ENCODE data around the gene GPR141.
A peak's percentile ranks its signal among the peaks of the same experiment; 100 is the strongest.

GPR141 gene

GRCh38 chr7:37669818-37670217 is 13.7 kb upstream of the GPR141 start:
- H3K9me2 ChIP-seq (replicated peaks; ENCODE audit: insufficient read depth, low read length) = no peaks in the 10 kb centered on the region

DNA sequence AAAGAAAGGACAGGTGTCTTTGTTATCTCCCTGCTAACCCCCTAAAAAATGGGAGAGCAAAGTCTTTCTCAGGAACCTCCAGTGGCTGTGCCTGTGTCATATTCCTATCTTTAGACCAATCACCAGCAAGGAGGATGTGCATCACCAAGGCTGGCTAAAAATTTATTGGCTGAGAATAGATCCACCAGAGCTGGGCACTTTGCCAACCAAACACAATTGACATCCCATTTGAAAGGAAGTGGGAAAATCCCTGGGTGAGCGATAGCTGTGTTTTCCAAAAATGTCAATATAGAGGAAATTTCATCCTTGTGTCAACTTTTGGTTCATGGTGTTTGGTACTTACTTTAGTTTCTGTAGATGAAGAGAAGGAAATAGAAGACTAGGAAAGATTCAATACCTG is 13.1 kb upstream of the GPR141 start:
- Histone ChIP-seq H3K9me3 (replicated peaks; ENCODE audit: insufficient read depth, low read length) (no peaks in the 10 kb centered on the region), H3K36me3 (replicated peaks; ENCODE audit: insufficient read depth, low read length) (no peaks in the 10 kb centered on the region), H3K9ac (ENCODE audit: low read length) (no peak overlapping the region), H3K4me2 (ENCODE audit: low read depth, low read length) (no peak overlapping the region), H2AFZ (ENCODE audit: low read length) (no peak overlapping the region), H3K4me1 (ENCODE audit: low read length) (no peaks in the 10 kb centered on the region), H3K4me3 (ENCODE audit: low read length) (no peak overlapping the region), H3K27ac (ENCODE audit: low read length) (no peak overlapping the region), H3K27me3 (replicated peaks; ENCODE audit: insufficient read depth, low read length) (no peaks in the 10 kb centered on the region), H3K79me2 (ENCODE audit: low read length) (no peaks in the 10 kb centered on the region), H3F3A (ENCODE audit: insufficient read depth, low read length) (no peaks in the 10 kb centered on the region), H3K9me2 (replicated peaks; ENCODE audit: insufficient read depth, low read length) (no peaks in the 10 kb centered on the region), H4K20me1 (ENCODE audit: insufficient read depth, low read length) (no peaks in the 10 kb centered on the region)
- TF ChIP-seq EZH2phosphoT487 (IDR thresholded peaks at IDR 0.05; ENCODE audit: low read length) (no peak), CTCF (IDR thresholded peaks at IDR 0.05; ENCODE audit: low read length) (no peak), EZH2 (optimal IDR thresholded peaks at IDR 0.05; ENCODE audit: low read depth, low read length) (no peak)
- no peak for DNase-seq

More at GRCh38 chr7:37669818-37670217, 13.7 kb upstream of the GPR141 start:
- Histone ChIP-seq H3K79me2 (ENCODE audit: low read length) (no peaks in the 10 kb centered on the region), H2AFZ (ENCODE audit: low read length) (no peak overlapping the region), H3K9ac (ENCODE audit: low read length) (no peak overlapping the region), H3K4me3 (ENCODE audit: low read length) (no peak overlapping the region), H3F3A (ENCODE audit: insufficient read depth, low read length) (no peaks in the 10 kb centered on the region), H4K20me1 (ENCODE audit: insufficient read depth, low read length) (no peaks in the 10 kb centered on the region), H3K36me3 (replicated peaks; ENCODE audit: insufficient read depth, low read length) (no peaks in the 10 kb centered on the region), H3K9me3 (replicated peaks; ENCODE audit: insufficient read depth, low read length) (no peaks in the 10 kb centered on the region), H3K27ac (ENCODE audit: low read length) (no peak overlapping the region), H3K27me3 (replicated peaks; ENCODE audit: insufficient read depth, low read length) (no peaks in the 10 kb centered on the region), H3K4me1 (ENCODE audit: low read length) (no peaks in the 10 kb centered on the region), H3K4me2 (ENCODE audit: low read depth, low read length) (no peak overlapping the region)
- peak; percentile 22 for DNase-seq
- TF ChIP-seq EZH2 (optimal IDR thresholded peaks at IDR 0.05; ENCODE audit: low read depth, low read length) = no peak
- no peak for TF ChIP-seq CTCF (IDR thresholded peaks at IDR 0.05; ENCODE audit: low read length)
- no peak for TF ChIP-seq EZH2phosphoT487 (IDR thresholded peaks at IDR 0.05; ENCODE audit: low read length)

GRCh38 chr7:37671876-37672275 is 11.7 kb upstream of the GPR141 start:
- no peak overlapping the region for H3K9ac ChIP-seq (ENCODE audit: low read length)

More at GRCh38 chr7:37671876-37672275, 11.7 kb upstream of the GPR141 start:
- H4K20me1 ChIP-seq (ENCODE audit: insufficient read depth, low read length) = no peaks in the 10 kb centered on the region
- no peaks in the 10 kb centered on the region for H3K9me3 ChIP-seq (replicated peaks; ENCODE audit: insufficient read depth, low read length)
- DNase-seq = no peak
- H3K4me2 ChIP-seq (ENCODE audit: low read depth, low read length) = no peak overlapping the region
- H3K4me1 ChIP-seq (ENCODE audit: low read length) = no peaks in the 10 kb centered on the region
- no peaks in the 10 kb centered on the region for H3K79me2 ChIP-seq (ENCODE audit: low read length)
- no peaks in the 10 kb centered on the region for H3K27me3 ChIP-seq (replicated peaks; ENCODE audit: insufficient read depth, low read length)
- H2AFZ ChIP-seq (ENCODE audit: low read length) = no peak overlapping the region
- no peak for TF ChIP-seq EZH2 (optimal IDR thresholded peaks at IDR 0.05; ENCODE audit: low read depth, low read length)
- no peak for TF ChIP-seq CTCF (IDR thresholded peaks at IDR 0.05; ENCODE audit: low read length)
- no peak for TF ChIP-seq EZH2phosphoT487 (IDR thresholded peaks at IDR 0.05; ENCODE audit: low read length)
- H3K36me3 ChIP-seq (replicated peaks; ENCODE audit: insufficient read depth, low read length) = no peaks in the 10 kb centered on the region
- H3F3A ChIP-seq (ENCODE audit: insufficient read depth, low read length) = no peaks in the 10 kb centered on the region
- no peaks in the 10 kb centered on the region for H3K9me2 ChIP-seq (replicated peaks; ENCODE audit: insufficient read depth, low read length)
- no peak overlapping the region for H3K4me3 ChIP-seq (ENCODE audit: low read length)
- H3K27ac ChIP-seq (ENCODE audit: low read length) = no peak overlapping the region

All from MM.1S (cell line).